Spleen (tissue), 11 donors: ENCODE data around the gene TYW5. TPM values are rescaled to one million over a fixed set of nuclear protein-coding genes. Genes with fewer than 3 reads are reported as not detected.

Source experiments
- DNase-seq: peaks from one replicate; pipeline ENCODE4 v3.0.0-alpha.2; 2020
- H3K27ac ChIP-seq, 8 donors: fragments of 200-600 bp; sonication (generic) in 7 of 8; 1 replicate in 4 of 8; 2 replicates in 4 of 8; pipeline versions ENCODE4 v1.5.0 to v1.8.0; 2016 to 2021; ENCODE audit warnings: inconsistent platforms in 4 of 8, mild to moderate bottlenecking in 4 of 8, moderate library complexity in 1 of 8
- H3K27me3 ChIP-seq, 7 donors: fragments of 200-600 bp; sonication (generic) in 6 of 7; replicated peaks in 1 of 7; 1 replicate in 4 of 7; 2 replicates in 3 of 7; pipeline versions ENCODE4 v1.5.0 to v1.8.0; 2016 to 2021; ENCODE audit warnings: inconsistent platforms in 3 of 7, mild to moderate bottlenecking in 1 of 7
- H3K36me3 ChIP-seq, 6 donors: fragments of 200-600 bp; sonication (generic) in 5 of 6; 1 replicate in 4 of 6; 2 replicates in 2 of 6; pipeline versions ENCODE4 v1.5.0 to v1.8.0; 2016 to 2021; ENCODE audit warnings: inconsistent platforms in 2 of 6
- H3K4me1 ChIP-seq, 6 donors: fragments of 200-600 bp; sonication (generic) in 5 of 6; 1 replicate in 3 of 6; 2 replicates in 3 of 6; pipeline versions ENCODE4 v1.5.0 to v1.8.0; 2016 to 2021; ENCODE audit warnings: inconsistent platforms in 3 of 6
- H3K4me3 ChIP-seq, 8 donors: fragments of 200-600 bp; sonication (generic) in 7 of 8; 1 replicate in 4 of 8; 2 replicates in 4 of 8; pipeline versions ENCODE4 v1.5.0 to v1.8.0; 2016 to 2021; ENCODE audit warnings: inconsistent platforms in 4 of 8, mild to moderate bottlenecking in 4 of 8, moderate library complexity in 2 of 8
- H3K9me3 ChIP-seq, 8 donors: fragments of 200-600 bp; sonication (generic) in 7 of 8; 1 replicate in 4 of 8; 2 replicates in 4 of 8; pipeline versions ENCODE4 v1.5.0 to v1.8.0; 2016 to 2021; ENCODE audit warnings: inconsistent platforms in 4 of 8
- POLR2A ChIP-seq, 3 donors: fragments of 450-650 bp; IDR thresholded peaks; one replicate each; pipeline ENCODE4 v1.5.1; 2017; ENCODE audit warnings: antibody characterized with exemption in 3 of 3, mild to moderate bottlenecking in 1 of 3
- POLR2AphosphoS5 ChIP-seq, 3 donors: sonication (generic); formaldehyde crosslinking; IDR thresholded peaks; one replicate each; pipeline ENCODE4 v1.5.1; 2017; ENCODE audit warnings: antibody characterized with exemption in 3 of 3
- WGBS, 5 donors: extraction: QIAGEN DNeasy Blood & Tissue Kit in 3 of 5; methylation state at CpG; one replicate each; pipeline versions ENCODE4 v1.1.5 to v1.1.7; 2013 to 2018; 5-methylcytosine and 5-hydroxymethylcytosine counted together
- intact Hi-C: fragments of 100-400 bp; cut with DNase I; formaldehyde crosslinking; loops from one replicate; pipeline ENCODE4 v1.15.0; 2023; ENCODE audit warnings: low total_unique reads
- polyA plus RNA-seq, 3 donors: library from polyadenylated mRNA; stranded (reverse); fragments of 200-250 nt; gene quantifications; one replicate each; pipeline ENCODE4 v1.2.1, GENCODE V29; 2013
- total RNA-seq, 7 donors: library from RNA; depleted of rRNA in 3 of 7; stranded (reverse); fragments of >200 nt in 3 of 7; fragmentation: NEBNext Ultra II Directional in 4 of 7; extraction: Animal tissue kit (Norgen Biotek cat#: 25700) in 4 of 7; gene quantifications; one replicate each; pipeline versions ENCODE4 v1.1.0 to v1.2.1, GENCODE V29; 2016 to 2021
- TF ChIP-seq, protein P1 (sequence below), 11 experiments: fragments of 200-600 bp in 7 of 11; fragments of 450-650 bp in 4 of 11; sonication (generic) in 4 of 11; IDR thresholded peaks in 8 of 11; conservative IDR thresholded peaks in 3 of 11; 1 replicate in 7 of 11; 2 replicates in 4 of 11; pipeline versions ENCODE4 v1.4.0 to v1.8.0; 2016 to 2021; ENCODE audit warnings: antibody characterized with exemption in 11 of 11, inconsistent platforms in 4 of 11, mild to moderate bottlenecking in 1 of 11
- donor health status: healthy with polysubstance abuse.
- donor health status: DM: no; HTN: no; CAD: no; lungs with moderate emphysema.
- donor health status: DM: no; HTN: no; CAD: no.
- donor health status: Bipolar disorder and iron deficiency.
- donor health status: healthy.
- donor health status: DM: no; HTN: no; CAD: no.
- donor health status: DM: yes; HTN: yes; CAD: no.

TYW5 gene
- total and polyA plus RNA-seq, 10 donors = 2.7 to 15.9 (median 10.1) TPM

DNA sequence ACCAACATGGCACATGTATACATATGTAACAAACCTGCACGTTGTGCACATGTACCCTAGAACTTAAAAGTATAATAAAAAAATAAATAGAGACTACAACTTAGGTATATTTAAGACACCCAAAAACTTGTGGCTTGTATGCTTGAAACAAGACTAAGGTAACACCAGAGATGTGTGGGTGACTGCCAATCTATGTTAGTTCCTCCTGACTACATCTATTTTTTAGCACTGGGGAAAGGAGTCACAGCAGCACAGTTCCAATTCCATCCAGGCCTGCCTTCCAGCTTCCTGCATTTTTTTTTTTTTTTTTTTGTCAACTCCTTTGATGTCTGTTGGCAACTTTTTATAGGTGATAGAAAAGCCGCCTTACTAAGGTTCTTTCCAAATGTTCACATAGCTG is 26.0 kb downstream of the TYW5 start:
- Histone ChIP-seq H3K4me3 (no peak overlapping the region), H3K27me3 (no peaks in the 10 kb centered on the region), H3K9me3 (no peaks in the 10 kb centered on the region), H3K36me3 (peaks cover 0 to 69% (median 28%) of the 10 kb centered on the region in 6 donors), H3K4me1 (peaks cover 0 to 7% (median 0%) of the 10 kb centered on the region in 6 donors), H3K27ac (no peak overlapping the region)
- intact Hi-C loops = no loop called here
- no peak for TF ChIP-seq POLR2AphosphoS5 (IDR thresholded peaks at IDR 0.05)
- TF ChIP-seq POLR2A (IDR thresholded peaks at IDR 0.05) = no peak
- TF ChIP-seq, protein P1, sequence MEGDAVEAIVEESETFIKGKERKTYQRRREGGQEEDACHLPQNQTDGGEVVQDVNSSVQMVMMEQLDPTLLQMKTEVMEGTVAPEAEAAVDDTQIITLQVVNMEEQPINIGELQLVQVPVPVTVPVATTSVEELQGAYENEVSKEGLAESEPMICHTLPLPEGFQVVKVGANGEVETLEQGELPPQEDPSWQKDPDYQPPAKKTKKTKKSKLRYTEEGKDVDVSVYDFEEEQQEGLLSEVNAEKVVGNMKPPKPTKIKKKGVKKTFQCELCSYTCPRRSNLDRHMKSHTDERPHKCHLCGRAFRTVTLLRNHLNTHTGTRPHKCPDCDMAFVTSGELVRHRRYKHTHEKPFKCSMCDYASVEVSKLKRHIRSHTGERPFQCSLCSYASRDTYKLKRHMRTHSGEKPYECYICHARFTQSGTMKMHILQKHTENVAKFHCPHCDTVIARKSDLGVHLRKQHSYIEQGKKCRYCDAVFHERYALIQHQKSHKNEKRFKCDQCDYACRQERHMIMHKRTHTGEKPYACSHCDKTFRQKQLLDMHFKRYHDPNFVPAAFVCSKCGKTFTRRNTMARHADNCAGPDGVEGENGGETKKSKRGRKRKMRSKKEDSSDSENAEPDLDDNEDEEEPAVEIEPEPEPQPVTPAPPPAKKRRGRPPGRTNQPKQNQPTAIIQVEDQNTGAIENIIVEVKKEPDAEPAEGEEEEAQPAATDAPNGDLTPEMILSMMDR (IDR thresholded peaks at IDR 0.05 in 8 of 11, conservative IDR thresholded peaks at IDR 0.05 in 3 of 11) = no peak
- 87 to 95% (median 94%) methylated on average over 2 of the region's 2 CpGs for WGBS, 5 donors
- no peak for DNase-seq

DNA sequence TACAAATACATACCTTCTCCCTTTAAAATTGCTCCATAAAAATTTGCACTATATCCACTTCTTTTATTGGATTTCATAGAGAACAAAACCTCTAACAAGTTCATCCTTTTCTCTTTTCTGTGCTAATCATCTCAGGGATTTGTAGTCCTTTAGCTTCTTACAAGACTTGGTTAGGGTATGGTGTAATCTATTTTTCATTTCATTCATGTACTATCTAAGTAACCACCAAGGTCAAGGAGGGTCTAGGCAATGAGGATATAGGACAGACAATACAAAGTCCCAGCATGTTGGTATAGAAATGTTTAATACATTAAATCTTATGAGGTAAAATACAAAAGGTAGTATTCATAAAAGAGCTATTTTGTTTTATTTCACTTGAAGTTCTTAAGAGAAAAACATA is 26.7 kb downstream of the TYW5 start:
- intact Hi-C loops = no loop called here
- Histone ChIP-seq H3K4me3 (no peak overlapping the region), H3K27me3 (no peaks in the 10 kb centered on the region), H3K4me1 (peaks cover 0 to under 1% (median 0%) of the 10 kb centered on the region in 6 donors), H3K27ac (no peak overlapping the region), H3K36me3 (peaks cover 0 to 64% (median 28%) of the 10 kb centered on the region in 6 donors), H3K9me3 (no peaks in the 10 kb centered on the region)
- TF ChIP-seq, protein P1 (IDR thresholded peaks at IDR 0.05 in 8 of 11, conservative IDR thresholded peaks at IDR 0.05 in 3 of 11) = no peak
- no peak for TF ChIP-seq POLR2AphosphoS5 (IDR thresholded peaks at IDR 0.05)
- TF ChIP-seq POLR2A (IDR thresholded peaks at IDR 0.05) = no peak
- DNase-seq = no peak

DNA sequence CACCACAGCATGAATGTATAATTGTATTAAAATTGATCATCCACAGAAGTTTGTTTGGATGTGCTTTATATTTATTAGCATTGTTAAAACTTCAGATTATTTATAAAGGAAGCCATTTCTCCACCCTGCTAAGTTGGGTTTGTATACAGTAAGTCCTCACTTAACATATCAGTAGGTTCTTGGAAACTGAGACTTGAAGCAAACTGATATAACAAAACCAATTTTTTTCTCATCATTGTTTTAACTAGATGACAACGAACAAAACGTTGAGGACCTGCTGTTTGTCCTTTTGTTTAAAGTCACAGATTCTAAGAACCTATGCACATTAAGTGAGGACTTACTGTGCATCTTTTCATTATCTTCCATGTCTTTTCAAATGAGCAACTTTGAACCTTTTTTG is 27.1 kb downstream of the TYW5 start:
- TF ChIP-seq POLR2A (IDR thresholded peaks at IDR 0.05) (no peak), POLR2AphosphoS5 (IDR thresholded peaks at IDR 0.05) (no peak)
- TF ChIP-seq, protein P1 (IDR thresholded peaks at IDR 0.05 in 8 of 11, conservative IDR thresholded peaks at IDR 0.05 in 3 of 11) = no peak
- DNase-seq = no peak
- Histone ChIP-seq H3K9me3 (no peaks in the 10 kb centered on the region), H3K27me3 (no peaks in the 10 kb centered on the region), H3K27ac (no peak overlapping the region), H3K4me3 (no peak overlapping the region), H3K4me1 (no peaks in the 10 kb centered on the region), H3K36me3 (peaks cover 0 to 60% (median 26%) of the 10 kb centered on the region in 6 donors)
- intact Hi-C loops = no loop called here
- WGBS, 5 donors = 38 to 81% (median 57%) methylated on average over 2 of the region's 2 CpGs

DNA sequence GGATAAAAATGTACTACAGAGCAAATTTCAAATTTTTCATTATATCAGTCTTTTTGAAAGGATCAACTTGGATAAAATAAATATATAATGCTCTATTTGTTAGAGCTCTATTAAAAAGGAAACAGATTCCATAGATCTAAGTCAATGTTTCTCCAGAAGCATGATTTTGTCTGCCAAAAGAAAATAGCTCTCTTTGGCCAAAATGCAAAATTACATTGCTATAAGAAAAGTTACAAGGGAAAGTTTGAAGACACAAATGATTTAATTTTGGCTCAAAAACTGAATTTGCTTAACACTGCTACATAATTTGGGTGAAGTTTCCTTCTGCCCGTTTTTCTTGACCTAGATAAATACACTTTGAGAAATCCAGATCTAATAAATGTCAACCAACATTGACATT is 28.5 kb downstream of the TYW5 start:
- Histone ChIP-seq H3K4me1 (peaks cover 0 to 12% (median 0%) of the 10 kb centered on the region in 6 donors), H3K4me3 (no peak overlapping the region), H3K27me3 (no peaks in the 10 kb centered on the region), H3K36me3 (peaks cover 0 to 51% (median 15%) of the 10 kb centered on the region in 6 donors), H3K27ac (no peak overlapping the region), H3K9me3 (no peaks in the 10 kb centered on the region)
- DNase-seq = no peak
- WGBS, 5 donors = 71 to 89% (median 79%) methylated on average over 1 of the region's 1 CpG
- TF ChIP-seq POLR2A (IDR thresholded peaks at IDR 0.05) (no peak), POLR2AphosphoS5 (IDR thresholded peaks at IDR 0.05) (no peak)
- TF ChIP-seq, protein P1 (IDR thresholded peaks at IDR 0.05 in 8 of 11, conservative IDR thresholded peaks at IDR 0.05 in 3 of 11) = no peak
- intact Hi-C loops = no loop called here
